HG03442 (cell line): ENCODE results near the gene STRN4.
A peak's percentile ranks its signal among the peaks of the same experiment; 100 is the strongest.

ENCODE experiments used
- ATAC-seq: cut with Tn5 transposase; IDR thresholded peaks from one replicate; pipeline ENCODE4 v1.9.1; 2021; ENCODE audit warnings: mild to moderate bottlenecking, moderate library complexity; ENCODE audit not compliant: unreplicated experiment

Gene STRN4

GRCh38 chr19:46745521-46746280 lies 549 bp downstream of the STRN4 start, which contains the start of gene FKRP:
TSS of gene FKRP (plus strand) at chr19:46746057. CDS start at chr19:46755451, 9,394 bp downstream.
- ATAC-seq, result peak; percentile 40

- ATAC-seq, result no peak
Measured at GRCh38 chr19:46745030-46745429, 1.2 kb downstream of the STRN4 start.

GRCh38 chr19:46744005-46744691 lies 2.1 kb downstream of the STRN4 start:
- no peak for ATAC-seq

GRCh38 chr19:46742926-46743480 lies 3.2 kb downstream of the STRN4 start:
- ATAC-seq, result no peak

- ATAC-seq, result no peak
Measured at GRCh38 chr19:46741447-46741846, 4.8 kb downstream of the STRN4 start.

- ATAC-seq, result no peak
Measured at GRCh38 chr19:46739290-46739771, 6.9 kb downstream of the STRN4 start.

- no peak for ATAC-seq
Measured at GRCh38 chr19:46737761-46738171, 8.5 kb downstream of the STRN4 start.

GRCh38 chr19:46737298-46737654 lies 9.0 kb downstream of the STRN4 start:
- no peak for ATAC-seq

GRCh38 chr19:46736531-46737297 lies 9.5 kb downstream of the STRN4 start:
- ATAC-seq, result no peak

- no peak for ATAC-seq
Measured at GRCh38 chr19:46733690-46734292, 12.5 kb downstream of the STRN4 start.

GRCh38 chr19:46732966-46733689 lies 13.1 kb downstream of the STRN4 start:
- ATAC-seq, result no peak

- ATAC-seq, result no peak
Measured at GRCh38 chr19:46732172-46732938, 13.9 kb downstream of the STRN4 start.

GRCh38 chr19:46731584-46731983 lies 14.7 kb downstream of the STRN4 start:
- ATAC-seq, result no peak

- ATAC-seq, result no peak
Measured at GRCh38 chr19:46731007-46731501, 15.2 kb downstream of the STRN4 start.

GRCh38 chr19:46730595-46730994 lies 15.7 kb downstream of the STRN4 start:
- ATAC-seq, result no peak

GRCh38 chr19:46730187-46730586 lies 16.1 kb downstream of the STRN4 start:
- no peak for ATAC-seq

- no peak for ATAC-seq
Measured at GRCh38 chr19:46729696-46730095, 16.6 kb downstream of the STRN4 start.

GRCh38 chr19:46728693-46729339 lies 17.4 kb downstream of the STRN4 start:
- no peak for ATAC-seq

- no peak for ATAC-seq
Measured at GRCh38 chr19:46728208-46728607, 18.0 kb downstream of the STRN4 start.
